A549 treated with CpdA at 1 μM for 4 hours (cell line): ENCODE measurements around the gene PML. TPM values are rescaled to one million over a fixed set of nuclear protein-coding genes. Genes with fewer than 3 reads are reported as not detected.

Experiments
- total RNA-seq: library from RNA; stranded (reverse); fragments of 200-300 nt; extraction: Qiagen RNA extraction; gene quantifications from 5 replicates; pipeline ENCODE4 v1.2.3, GENCODE V29; 2022; ENCODE audit warnings: low read depth

The PML gene
- 10.7 to 15.4 TPM (median 14.8 TPM) in 5 replicates for total RNA-seq

DNA sequence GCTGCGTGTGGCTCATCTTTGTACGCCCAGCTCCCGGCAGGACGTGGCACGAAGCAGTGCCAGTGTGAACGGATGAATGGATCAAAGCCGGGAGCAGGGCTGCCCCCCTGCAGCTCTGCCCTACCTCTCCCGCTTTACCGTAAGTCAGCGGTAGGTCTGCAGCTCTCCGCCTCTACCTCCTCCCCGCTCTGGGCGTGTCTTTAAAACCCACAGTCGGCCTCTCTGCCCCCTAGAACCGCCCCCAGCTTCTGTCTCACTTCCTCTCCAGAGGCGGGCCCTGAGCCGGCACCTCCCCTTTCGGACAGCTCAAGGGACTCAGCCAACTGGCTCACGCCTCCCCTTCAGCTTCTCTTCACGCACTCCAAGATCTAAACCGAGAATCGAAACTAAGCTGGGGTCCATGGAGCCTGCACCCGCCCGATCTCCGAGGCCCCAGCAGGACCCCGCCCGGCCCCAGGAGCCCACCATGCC, at the start of gene PML:
TSS of gene PML (plus strand) at position 304 of the 471 bp plus-strand sequence. CDS start at position 401, 97 bp downstream.

DNA sequence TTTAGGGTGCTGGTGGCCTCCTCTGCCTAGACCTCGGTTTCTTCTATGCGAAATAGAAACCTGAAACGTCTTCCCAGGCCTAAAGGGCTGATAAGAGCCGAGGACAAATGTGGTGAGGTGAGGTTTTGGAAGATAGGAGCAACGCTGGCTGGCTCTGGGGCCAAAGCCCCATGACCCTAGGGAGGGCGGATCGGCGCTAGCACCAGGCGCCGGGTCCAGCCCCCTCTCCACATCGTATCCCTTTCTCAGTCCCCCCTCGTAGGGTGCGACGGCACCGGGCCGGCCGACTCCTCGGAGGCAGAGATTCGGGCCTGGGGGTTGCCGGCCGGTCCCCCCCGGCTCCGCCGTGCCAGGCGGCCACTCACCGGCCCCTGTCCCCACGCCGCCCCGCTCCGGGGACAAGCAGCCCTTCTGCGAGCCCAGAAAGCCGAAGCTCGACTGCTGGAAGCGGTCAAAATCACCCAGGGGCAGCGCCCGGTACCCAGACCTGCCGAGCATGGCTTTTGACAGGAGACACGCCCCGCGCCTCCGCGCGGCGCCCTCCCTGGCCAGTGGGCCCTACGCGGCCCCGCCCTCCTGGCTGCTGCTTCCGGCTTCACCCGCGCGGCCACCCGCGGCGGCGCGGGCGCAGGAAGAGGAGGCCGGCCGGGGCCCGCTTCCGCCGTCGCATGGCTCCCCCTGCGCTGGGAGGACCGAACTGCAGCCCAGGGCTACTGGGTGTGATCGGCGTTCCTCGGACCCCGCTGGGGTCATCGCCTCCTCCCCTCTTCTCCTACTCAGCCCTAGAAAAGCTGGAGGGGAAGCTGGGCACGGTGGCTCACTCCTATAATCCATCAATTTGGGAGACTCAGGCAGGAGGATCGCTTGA, 2.6 kb upstream of the PML start, which contains the start of gene STOML1:
TSS of gene STOML1 (minus strand) at position 570 of the 868 bp plus-strand sequence. CDS start at position 498, 72 bp downstream.

GRCh38 chr15:74082450-74082849, 87.9 kb downstream of the PML start, which contains the start of gene GOLGA6A:
GOLGA6A (minus strand) TSS chr15:74082550; CDS start chr15:74082509, 41 bp downstream.

Other genes starting within 250 kb of the PML start
- 1.7 to 2.3 TPM (median 2.1 TPM) in 5 replicates for gene INSYN1, start 241.4 kb upstream of the PML start, total RNA-seq
- gene TBC1D21, start 121.2 kb upstream of the PML start, total RNA-seq = not detected in 5 replicates
- gene LOXL1, start 68.3 kb upstream of the PML start, total RNA-seq = 0.28 to 0.72 TPM (median 0.43 TPM) in 5 replicates
- 9.6 to 12.9 TPM (median 12.0 TPM) in 5 replicates for gene STOML1, start 2.4 kb upstream of the PML start, total RNA-seq
- 0.07 to 0.14 TPM (median 0.11 TPM) in 4 of 5 replicates, not detected in the other for gene GOLGA6A, start 87.8 kb downstream of the PML start, total RNA-seq
- 0.13 to 0.27 TPM (median 0.15 TPM) in 5 replicates for gene ISLR2, start 135.9 kb downstream of the PML start, total RNA-seq
- 0.14 to 0.44 TPM (median 0.38 TPM) in 5 replicates for gene ISLR, start 179.0 kb downstream of the PML start, total RNA-seq
- gene STRA6, start 208.1 kb downstream of the PML start, total RNA-seq = 51.0 to 75.4 TPM (median 63.6 TPM) in 5 replicates
- 5.8 to 7.8 TPM (median 6.1 TPM) in 5 replicates for gene CCDC33, start 241.6 kb downstream of the PML start, total RNA-seq